Activated T-cell treated with anti-CD3 and anti-CD28 coated beads, Interleukin-2, amount 50 U/mL, for 72 hours (primary cell): ENCODE results near the gene ZNF611. TPM values are rescaled to one million over a fixed set of nuclear protein-coding genes. Genes with fewer than 3 reads are reported as not detected.
"Not testable (repeated sequence)": the region's sequence is repeated elsewhere in the genome, so short reads cannot be mapped to it uniquely, and the experiment has no call there.

ENCODE experiments used
- ATAC-seq, 2 donors: fragments of 150-1000 bp; cut with Tn5 transposase; replicated peaks in 1 of 2; 2 replicates each; pipeline ENCODE4 v1.10.0; 2021; ENCODE audit warnings: moderate library complexity in 2 of 2, mild to moderate bottlenecking in 1 of 2
- DNase-seq, 2 donors: peaks; one replicate each; pipeline ENCODE4 v3.0.0; 2021 to 2022; ENCODE audit warnings: mixed read lengths in 1 of 2
- H3K27ac Mint-ChIP-seq: one replicate; pipeline ENCODE4 v1.8.0; 2022; ENCODE audit warnings: mild to moderate bottlenecking, moderate library complexity, mixed read lengths
- H3K27me3 Mint-ChIP-seq: one replicate; pipeline ENCODE4 v1.8.0; 2022; ENCODE audit warnings: low read depth, mixed read lengths
- H3K36me3 Mint-ChIP-seq, 2 donors: one replicate each; pipeline ENCODE4 v1.8.0; 2022; ENCODE audit warnings: mixed read lengths in 2 of 2, mild to moderate bottlenecking in 1 of 2; ENCODE audit not compliant: insufficient read depth in 2 of 2
- H3K4me1 Mint-ChIP-seq: one replicate; pipeline ENCODE4 v1.8.0; 2022; ENCODE audit warnings: low read depth, mixed read lengths
- H3K4me3 Mint-ChIP-seq, 2 donors: one replicate each; pipeline ENCODE4 v1.8.0; 2022; ENCODE audit warnings: mild to moderate bottlenecking in 2 of 2, mixed read lengths in 2 of 2, moderate library complexity in 2 of 2
- H3K9me3 Mint-ChIP-seq, 2 donors: one replicate each; pipeline ENCODE4 v1.8.0; 2022; ENCODE audit warnings: mixed read lengths in 2 of 2
- total RNA-seq, 2 donors: library from RNA; stranded (reverse); gene quantifications; one replicate each; pipeline ENCODE4 v1.2.3, GENCODE V29; 2022

Gene ZNF611
- total RNA-seq, 2 donors from 2014 or later, result 21.3 to 24.7 TPM

DNA sequence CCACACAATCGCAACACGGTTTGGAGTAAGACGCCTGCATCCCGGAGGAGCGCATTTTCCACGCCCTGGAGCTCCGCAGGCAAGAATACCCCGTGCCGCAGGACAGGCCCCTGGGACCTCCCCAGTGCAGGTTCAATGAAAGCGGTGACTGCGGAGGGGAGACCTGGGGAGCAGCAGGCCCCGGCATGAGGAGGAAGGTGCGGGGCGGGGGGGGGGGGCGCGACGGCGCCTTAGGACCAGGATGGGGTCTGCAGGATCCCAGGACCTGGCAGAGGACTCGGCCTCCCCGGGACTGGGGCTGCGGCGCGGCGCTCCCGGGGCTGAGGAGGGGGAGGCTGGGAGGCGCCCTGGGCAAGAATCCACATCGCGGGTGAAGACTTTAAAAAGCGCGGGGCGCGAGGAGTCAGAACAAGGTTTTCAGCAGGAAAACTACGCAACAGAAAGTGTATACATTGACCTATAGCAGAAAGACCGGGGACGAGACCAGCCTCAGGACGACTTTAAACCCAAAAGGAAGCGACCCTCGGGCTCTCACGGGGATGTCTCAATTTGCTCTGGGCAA, 432 bp downstream of the ZNF611 start:
- H3K36me3 Mint-ChIP-seq, result peaks cover 12 to 14% of the 10 kb centered on the region in 2 donors
- H3K27ac Mint-ChIP-seq, result peak overlapping the region; percentile 13
- peaks cover 0 to 2% of the 10 kb centered on the region in 2 donors for H3K9me3 Mint-ChIP-seq
- peak in 1 of 2 donors; percentile 26 for DNase-seq
- ATAC-seq, result peak; percentile 44 to 46
- peak overlapping the region; percentile 90 to 96 for H3K4me3 Mint-ChIP-seq
- no peaks in the 10 kb centered on the region for H3K27me3 Mint-ChIP-seq
- H3K4me1 Mint-ChIP-seq, result peaks cover 32% of the 10 kb centered on the region

DNA sequence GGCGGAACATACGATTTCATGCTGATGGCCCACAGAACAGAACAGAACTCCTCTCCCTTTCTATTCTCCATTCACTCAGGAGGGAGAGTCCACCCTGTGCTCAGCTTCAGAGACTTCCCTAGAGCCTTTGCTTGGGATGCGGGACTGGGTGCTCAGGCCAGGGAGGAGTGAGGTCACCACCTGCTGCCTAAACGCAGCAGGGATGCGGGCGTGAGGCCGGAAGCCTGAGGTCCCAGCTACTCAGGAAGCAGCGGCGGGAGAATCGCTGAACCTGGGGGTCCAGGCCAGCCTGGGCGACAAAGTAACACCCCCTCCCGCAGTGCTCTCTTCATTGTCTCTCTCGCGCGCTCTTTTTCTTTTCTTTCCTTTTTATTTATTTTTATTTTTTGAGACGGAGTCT, 8.8 kb downstream of the ZNF611 start:
- not testable (repeated sequence) for H3K4me1 Mint-ChIP-seq, H3K9me3 Mint-ChIP-seq, H3K27me3 Mint-ChIP-seq, H3K27ac Mint-ChIP-seq, DNase-seq, H3K4me3 Mint-ChIP-seq, ATAC-seq
- H3K36me3 Mint-ChIP-seq, result peaks cover 23 to 53% of the 10 kb centered on the region in 2 donors

DNA sequence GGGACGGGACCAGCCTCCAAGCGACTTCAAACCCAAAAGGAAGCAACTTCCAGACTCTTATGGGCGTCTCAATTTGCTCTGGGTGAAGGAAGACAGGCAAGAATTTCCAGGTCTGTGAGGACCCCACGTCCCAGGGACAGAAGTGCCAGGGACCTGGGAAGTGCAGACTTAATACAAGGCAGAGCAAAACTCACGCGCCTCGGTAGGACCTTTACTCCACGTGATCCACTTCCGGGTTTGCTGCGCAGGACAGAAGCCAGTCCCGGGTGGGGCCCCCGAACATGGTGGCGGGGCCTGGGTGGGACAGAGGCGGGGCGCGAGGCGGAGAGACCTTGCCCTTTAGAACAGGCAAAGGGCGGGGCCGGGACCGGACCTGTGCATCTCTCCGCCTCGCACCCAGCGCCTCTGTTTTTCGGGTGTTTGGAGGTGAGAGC, 9.3 kb downstream of the ZNF611 start:
- Mint-ChIP-seq H3K27me3 (no peaks in the 10 kb centered on the region), H3K9me3 (peaks cover 2% of the 10 kb centered on the region in 2 donors), H3K4me1 (no peaks in the 10 kb centered on the region), H3K4me3 (no peak overlapping the region), H3K27ac (no peak overlapping the region), H3K36me3 (peaks cover 20 to 55% of the 10 kb centered on the region in 2 donors)
- no peak for ATAC-seq
- no peak for DNase-seq

DNA sequence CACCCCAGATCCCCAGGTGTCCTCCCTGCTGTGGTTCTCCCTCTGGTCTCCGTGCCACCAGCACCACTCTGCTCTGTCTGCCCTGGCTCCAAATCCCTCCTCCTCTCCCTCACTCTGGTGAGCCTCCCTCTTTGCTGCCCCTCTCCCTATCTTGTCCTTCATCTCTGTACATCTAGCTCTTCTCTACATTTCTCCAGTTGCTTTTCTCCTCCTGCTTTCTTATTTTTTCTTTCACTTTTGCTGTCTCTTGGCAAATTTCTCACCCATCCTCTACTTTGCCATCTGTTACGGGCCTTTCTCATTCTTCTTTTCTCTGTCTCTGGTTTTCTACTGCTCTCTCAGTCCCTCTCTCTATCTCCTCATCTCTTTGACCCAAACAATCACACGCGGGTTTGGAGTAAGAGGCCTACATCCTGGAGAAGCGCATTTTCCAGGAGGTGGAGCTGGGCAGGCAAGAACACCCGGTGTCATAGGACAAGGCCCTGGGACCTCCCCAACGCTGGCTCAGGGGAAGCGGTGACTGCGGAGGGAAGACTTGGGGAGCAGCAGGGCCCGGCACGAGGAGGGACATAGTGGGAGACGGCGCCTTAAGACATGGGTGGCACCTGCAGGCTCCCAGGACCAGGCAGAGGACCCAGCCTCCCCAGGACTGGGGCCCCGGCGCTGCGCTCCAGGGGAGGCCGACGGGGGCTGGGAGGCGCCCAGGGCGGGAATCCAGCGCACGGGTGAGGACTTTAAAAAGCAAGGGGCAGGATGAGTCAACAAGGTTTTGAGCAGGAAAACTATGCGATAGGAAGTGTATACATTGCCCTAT, 9.9 kb downstream of the ZNF611 start:
- H3K9me3 Mint-ChIP-seq, result peaks cover 2% of the 10 kb centered on the region in 2 donors
- H3K27ac Mint-ChIP-seq, result no peak overlapping the region

DNA sequence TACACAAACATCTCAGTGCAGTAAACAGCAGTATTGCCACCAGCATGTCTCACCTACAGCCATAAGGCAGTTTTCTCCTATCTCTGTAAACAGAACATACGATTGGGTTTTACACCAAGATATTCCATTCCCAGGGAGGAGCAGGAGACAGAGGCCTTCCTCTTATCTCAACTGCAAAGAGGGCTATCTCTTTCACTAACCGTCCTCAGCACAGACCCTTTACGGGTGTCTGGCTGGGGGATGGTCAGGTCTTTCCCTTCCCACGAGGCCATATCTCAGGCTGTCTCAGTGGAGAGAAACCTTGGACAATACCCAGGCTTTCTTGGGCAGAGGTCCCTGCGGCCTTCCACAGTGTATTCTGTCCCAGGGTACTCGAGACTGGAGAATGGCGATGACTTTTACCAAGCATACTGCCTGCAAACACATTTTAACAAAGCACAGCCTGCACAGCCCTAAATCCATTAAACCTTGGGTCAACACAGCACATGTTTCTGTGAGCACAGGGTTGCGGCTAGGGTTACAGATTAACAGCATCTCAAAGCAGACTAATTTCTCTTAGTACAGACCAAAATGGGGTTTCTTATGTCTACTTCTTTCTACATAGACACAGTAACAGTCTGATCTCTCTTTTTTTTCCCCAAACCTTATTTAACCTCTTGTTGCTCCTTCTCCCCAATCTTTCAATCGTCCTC, 10.8 kb downstream of the ZNF611 start:
- peaks cover 20 to 63% of the 10 kb centered on the region in 2 donors for H3K36me3 Mint-ChIP-seq
- not testable (repeated sequence) for DNase-seq, H3K9me3 Mint-ChIP-seq, H3K27me3 Mint-ChIP-seq, ATAC-seq, H3K4me3 Mint-ChIP-seq, H3K4me1 Mint-ChIP-seq, H3K27ac Mint-ChIP-seq

More for the DNA sequence above, 9.9 kb downstream of the ZNF611 start:
- Mint-ChIP-seq H3K4me3 (no peak overlapping the region), H3K36me3 (peaks cover 19 to 57% of the 10 kb centered on the region in 2 donors), H3K27me3 (no peaks in the 10 kb centered on the region), H3K4me1 (no peaks in the 10 kb centered on the region)
- no peak for DNase-seq
- ATAC-seq, result no peak

DNA sequence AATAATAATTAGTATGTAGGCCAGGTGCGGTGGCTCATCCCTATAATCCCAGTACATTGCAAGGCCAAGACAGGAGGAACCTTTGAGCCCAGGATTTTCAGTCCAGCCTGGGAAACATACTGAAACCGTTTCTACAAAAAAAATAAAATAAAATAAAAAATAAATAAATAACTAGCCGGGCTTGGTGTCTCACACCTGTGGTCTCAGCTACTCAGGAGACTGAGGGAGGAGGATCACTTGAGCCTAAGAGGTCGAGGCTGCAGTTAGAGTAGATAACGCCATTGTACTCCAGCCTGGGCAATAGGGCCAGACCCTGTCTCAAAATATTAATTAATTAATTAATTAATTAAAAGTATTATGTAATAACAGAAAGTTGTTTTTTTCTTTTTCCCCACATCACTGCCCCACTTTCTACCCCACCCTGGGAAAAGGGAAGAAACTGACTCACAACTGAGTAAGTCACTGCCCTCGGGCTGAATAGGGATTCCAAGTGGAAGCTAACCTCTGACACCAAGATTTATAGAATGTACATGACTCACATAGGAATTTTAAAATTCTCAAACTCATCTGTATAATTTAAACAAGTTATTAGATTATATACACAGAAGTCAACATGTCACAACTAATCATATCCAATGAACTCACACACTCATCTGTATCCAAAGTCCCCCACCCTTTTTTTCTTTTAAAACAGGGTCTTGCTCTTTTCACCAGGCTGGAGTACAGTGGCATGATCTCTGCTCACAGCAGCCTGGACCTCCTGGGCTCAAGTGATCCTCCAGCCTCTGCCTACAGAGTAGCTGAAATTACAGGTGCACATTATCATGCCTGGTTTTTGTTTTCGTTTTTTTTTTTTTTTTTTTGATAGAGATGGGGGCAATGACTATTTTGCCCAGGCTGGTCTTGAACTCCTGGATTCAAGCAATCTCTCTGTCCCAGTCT, 12.5 kb downstream of the ZNF611 start:
- Mint-ChIP-seq H3K27me3 (no peaks in the 10 kb centered on the region), H3K4me1 (peaks cover 7% of the 10 kb centered on the region), H3K27ac (peak overlapping the region; percentile 73), H3K36me3 (peaks cover 20 to 58% of the 10 kb centered on the region in 2 donors), H3K9me3 (peaks cover 2 to 6% of the 10 kb centered on the region in 2 donors), H3K4me3 (no peak overlapping the region)
- ATAC-seq (no peak), DNase-seq (no peak)

DNA sequence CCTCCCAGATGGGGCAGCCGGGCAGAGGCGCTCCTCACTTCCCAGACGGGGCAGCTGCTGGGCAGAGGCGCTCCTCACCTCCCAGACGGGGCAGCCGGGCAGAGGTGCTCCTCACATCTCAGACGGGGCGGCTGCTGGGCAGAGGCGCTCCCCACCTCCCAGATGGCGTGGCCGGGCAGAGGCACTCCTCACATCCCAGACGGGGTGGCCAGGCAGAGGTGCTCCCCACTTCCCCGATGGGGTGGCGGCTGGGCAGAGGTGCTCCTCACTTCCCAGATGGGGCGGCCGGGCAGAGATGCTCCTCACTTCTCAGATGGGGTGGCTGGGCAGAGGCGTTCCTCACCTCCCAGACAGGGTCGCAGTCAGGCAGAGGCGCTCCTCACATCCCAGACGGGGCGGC, 14.3 kb downstream of the ZNF611 start:
- not testable (repeated sequence) for H3K4me3 Mint-ChIP-seq, ATAC-seq, H3K9me3 Mint-ChIP-seq, H3K27me3 Mint-ChIP-seq, DNase-seq, H3K27ac Mint-ChIP-seq
- H3K36me3 Mint-ChIP-seq, result peaks cover 21 to 58% of the 10 kb centered on the region in 2 donors
- peaks cover 25% of the 10 kb centered on the region for H3K4me1 Mint-ChIP-seq

DNA sequence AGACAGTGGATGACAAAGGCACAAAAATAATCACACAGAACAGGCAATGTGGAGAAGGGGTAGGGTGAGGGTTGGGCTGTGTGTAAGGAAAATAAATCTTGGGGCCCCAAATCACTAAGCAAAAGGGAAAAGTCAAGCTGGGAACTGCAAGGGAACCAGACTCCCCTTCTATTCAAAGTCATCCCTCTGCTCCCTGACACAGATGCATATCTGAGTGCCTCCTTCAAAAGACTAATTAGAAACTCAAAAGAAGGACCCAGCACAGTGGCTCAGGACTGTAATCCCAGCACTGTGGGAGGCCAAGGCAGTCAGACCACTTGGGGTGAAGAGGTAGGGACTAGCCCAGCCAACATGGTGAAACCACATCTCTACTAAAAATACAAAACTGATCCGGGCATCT, 18.3 kb downstream of the ZNF611 start:
- peaks cover 28% of the 10 kb centered on the region for H3K4me1 Mint-ChIP-seq
- H3K27me3 Mint-ChIP-seq, result no peaks in the 10 kb centered on the region
- H3K9me3 Mint-ChIP-seq, result peaks cover 3 to 8% of the 10 kb centered on the region in 2 donors
- H3K36me3 Mint-ChIP-seq, result peaks cover 27 to 67% of the 10 kb centered on the region in 2 donors
- peak overlapping the region; percentile 81 for H3K27ac Mint-ChIP-seq
- H3K4me3 Mint-ChIP-seq, result peak overlapping the region in 1 of 2 donors; percentile 40
- no peak for ATAC-seq
- DNase-seq, result no peak

DNA sequence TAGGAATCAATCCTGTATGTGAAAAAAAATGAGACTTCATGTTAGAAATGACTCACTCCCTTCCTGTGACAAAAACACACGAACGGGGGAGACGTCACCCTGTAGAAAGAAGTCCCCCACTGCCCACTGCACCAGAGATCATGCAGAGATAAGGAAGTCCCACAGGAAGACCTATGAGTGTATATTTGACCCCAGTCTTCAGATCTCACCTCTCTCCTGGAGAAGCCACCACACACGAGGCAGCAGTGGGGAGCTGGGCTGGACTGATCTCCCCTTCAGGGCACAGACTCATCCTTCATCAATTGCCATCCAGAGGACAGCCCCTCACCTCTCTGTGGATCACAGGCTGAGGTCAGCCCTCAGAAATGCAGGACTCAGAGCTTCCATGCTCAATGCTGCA, 18.9 kb downstream of the ZNF611 start:
- Mint-ChIP-seq H3K4me3 (peak overlapping the region; percentile 36 to 40), H3K27ac (peak overlapping the region; percentile 81), H3K9me3 (peaks cover 6 to 10% of the 10 kb centered on the region in 2 donors), H3K36me3 (peaks cover 31 to 67% of the 10 kb centered on the region in 2 donors), H3K4me1 (peaks cover 28% of the 10 kb centered on the region)
- not testable (repeated sequence) for H3K27me3 Mint-ChIP-seq
- ATAC-seq (peak; percentile 96 to 97), DNase-seq (peak; percentile 50 to 56)

DNA sequence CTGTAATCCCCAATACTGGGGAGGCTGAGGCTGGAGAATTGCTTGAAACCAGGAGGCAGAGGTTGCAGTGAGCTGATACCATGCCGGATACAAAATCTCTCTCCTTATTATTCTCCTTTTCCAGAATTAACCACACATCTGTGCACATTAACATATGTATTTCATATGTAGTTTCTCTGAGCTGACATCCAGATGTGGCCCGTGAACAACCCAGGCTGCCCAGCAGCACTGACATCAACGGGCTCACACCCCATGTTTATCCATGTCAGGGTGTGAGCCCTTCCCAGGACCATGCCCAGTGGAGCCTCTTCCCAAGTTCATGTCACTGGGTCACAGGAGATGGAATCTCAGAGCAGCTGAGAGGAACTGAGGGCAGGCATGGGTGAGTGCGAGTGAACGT, 19.5 kb downstream of the ZNF611 start:
- Mint-ChIP-seq H3K4me3 (peak overlapping the region; percentile 36 to 40), H3K36me3 (peaks cover 33 to 67% of the 10 kb centered on the region in 2 donors), H3K4me1 (peaks cover 28% of the 10 kb centered on the region), H3K27ac (peak overlapping the region; percentile 81), H3K9me3 (peaks cover 6 to 10% of the 10 kb centered on the region in 2 donors)
- not testable (repeated sequence) for H3K27me3 Mint-ChIP-seq, DNase-seq
- peak; percentile 8 to 25 for ATAC-seq

DNA sequence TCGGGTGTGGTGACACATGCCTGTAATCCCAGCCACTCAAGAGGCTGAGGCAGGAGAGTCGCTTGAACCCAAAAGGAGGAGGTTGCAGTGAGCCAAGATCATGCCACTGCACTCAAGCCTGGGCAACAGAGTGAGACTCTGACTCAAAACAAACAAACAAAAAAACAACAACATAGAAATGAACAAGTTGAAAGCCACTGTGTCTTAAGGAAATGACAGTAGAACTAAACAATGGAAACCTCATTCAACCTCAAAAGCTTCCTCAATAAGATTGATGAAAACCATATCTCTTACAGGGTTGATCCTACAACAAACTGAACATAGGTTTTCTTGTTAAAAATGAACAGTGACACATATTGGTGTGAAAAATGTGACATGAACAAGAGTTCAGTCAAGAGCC, 21.8 kb downstream of the ZNF611 start:
- H3K36me3 Mint-ChIP-seq, result peaks cover 31 to 68% of the 10 kb centered on the region in 2 donors
- H3K4me1 Mint-ChIP-seq, result peaks cover 22% of the 10 kb centered on the region
- not testable (repeated sequence) for ATAC-seq, DNase-seq, H3K27me3 Mint-ChIP-seq, H3K4me3 Mint-ChIP-seq, H3K27ac Mint-ChIP-seq, H3K9me3 Mint-ChIP-seq

DNA sequence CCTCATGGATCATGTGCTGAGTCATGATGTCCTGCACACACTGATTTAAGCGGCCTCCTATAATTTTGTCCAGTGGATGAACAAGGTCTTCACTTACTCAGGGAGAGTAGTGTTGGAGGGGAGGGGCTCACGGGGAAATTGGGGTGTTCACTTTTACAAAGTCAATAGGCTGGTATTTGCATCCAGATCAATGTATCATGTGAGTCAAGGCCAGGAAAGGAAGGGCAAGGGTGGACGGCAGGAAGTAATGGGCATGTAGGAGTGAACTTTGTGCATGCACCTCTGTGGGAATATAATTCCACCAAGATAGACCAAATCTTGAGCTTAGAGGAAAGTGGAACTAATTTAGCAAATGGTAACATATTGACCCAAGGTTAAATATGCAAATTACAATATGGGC, 23.2 kb downstream of the ZNF611 start:
- peaks cover 39 to 71% of the 10 kb centered on the region in 2 donors for H3K36me3 Mint-ChIP-seq
- not testable (repeated sequence) for DNase-seq, ATAC-seq, H3K27ac Mint-ChIP-seq, H3K4me3 Mint-ChIP-seq, H3K9me3 Mint-ChIP-seq, H3K27me3 Mint-ChIP-seq
- H3K4me1 Mint-ChIP-seq, result peaks cover 15% of the 10 kb centered on the region
